ENCODE results near the gene CAMKK1.

DNA sequence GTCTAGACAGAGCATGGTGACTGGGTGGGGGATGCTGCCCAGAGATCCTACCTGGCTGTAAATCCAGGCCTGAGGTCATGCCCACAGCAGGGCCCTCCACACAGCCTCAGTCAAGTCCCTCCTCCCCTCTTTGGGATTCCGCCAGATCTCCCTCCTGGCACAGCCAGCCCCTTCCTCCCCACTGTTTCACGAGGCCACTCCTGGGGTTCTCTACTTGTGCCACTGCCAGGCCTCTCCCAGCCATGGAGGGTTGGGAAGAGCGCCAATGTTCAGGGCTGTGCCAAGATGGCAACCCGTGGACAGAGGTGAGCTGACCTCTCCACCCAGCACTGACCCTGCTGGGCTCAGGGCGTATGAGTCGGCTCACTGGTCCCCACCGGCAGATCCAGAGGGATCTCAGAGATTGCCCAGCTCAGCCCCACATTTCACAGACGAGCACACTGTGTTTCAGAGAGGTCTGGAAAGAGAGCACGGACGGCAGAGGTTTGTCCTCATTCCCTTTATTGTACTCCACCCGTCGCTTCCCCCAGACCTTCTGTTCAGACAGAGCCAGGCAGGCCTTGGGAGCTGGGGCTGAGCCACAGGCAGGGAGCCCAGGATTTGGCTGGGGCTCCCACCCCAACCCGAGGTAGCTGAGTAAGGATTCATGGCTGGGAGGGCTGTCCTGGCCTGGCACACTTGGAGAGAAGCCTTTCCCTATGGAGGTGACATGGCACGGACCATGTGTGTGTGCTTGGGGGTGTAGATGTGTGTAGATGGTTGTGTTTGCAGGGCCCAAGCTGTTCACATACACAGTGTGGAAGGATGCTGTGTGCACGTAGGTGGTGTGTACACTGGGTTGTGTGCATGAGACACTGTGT, 3.5 kb upstream of the CAMKK1 start:
- TF ChIP-seq, protein P1, sequence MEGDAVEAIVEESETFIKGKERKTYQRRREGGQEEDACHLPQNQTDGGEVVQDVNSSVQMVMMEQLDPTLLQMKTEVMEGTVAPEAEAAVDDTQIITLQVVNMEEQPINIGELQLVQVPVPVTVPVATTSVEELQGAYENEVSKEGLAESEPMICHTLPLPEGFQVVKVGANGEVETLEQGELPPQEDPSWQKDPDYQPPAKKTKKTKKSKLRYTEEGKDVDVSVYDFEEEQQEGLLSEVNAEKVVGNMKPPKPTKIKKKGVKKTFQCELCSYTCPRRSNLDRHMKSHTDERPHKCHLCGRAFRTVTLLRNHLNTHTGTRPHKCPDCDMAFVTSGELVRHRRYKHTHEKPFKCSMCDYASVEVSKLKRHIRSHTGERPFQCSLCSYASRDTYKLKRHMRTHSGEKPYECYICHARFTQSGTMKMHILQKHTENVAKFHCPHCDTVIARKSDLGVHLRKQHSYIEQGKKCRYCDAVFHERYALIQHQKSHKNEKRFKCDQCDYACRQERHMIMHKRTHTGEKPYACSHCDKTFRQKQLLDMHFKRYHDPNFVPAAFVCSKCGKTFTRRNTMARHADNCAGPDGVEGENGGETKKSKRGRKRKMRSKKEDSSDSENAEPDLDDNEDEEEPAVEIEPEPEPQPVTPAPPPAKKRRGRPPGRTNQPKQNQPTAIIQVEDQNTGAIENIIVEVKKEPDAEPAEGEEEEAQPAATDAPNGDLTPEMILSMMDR (IDR thresholded peaks at IDR 0.05): no peak
- TF ChIP-seq POLR2A (IDR thresholded peaks at IDR 0.05): no peak

Data from esophagus squamous epithelium (tissue), 4 donors.